Large intestine (tissue), 3 donors: ENCODE measurements around the gene VSIR. TPM values are rescaled to one million over a fixed set of nuclear protein-coding genes. Genes with fewer than 3 reads are reported as not detected.

Source experiments
- DNase-seq, 2 donors: peaks; one replicate each; pipeline versions ENCODE4 v3.0.0 to v3.0.0-alpha.2; 2013
- H3K27ac ChIP-seq: one replicate; pipeline ENCODE4 v1.5.1; 2013; ENCODE audit warnings: low read length
- H3K27me3 ChIP-seq: 2 replicates; pipeline ENCODE4 v1.6.1; 2013; ENCODE audit warnings: low read length; ENCODE audit not compliant: control insufficient read depth, insufficient read depth
- H3K36me3 ChIP-seq: 2 replicates; pipeline ENCODE4 v1.6.1; 2013; ENCODE audit warnings: low read length; ENCODE audit not compliant: control insufficient read depth, insufficient read depth
- H3K4me1 ChIP-seq: one replicate; pipeline ENCODE4 v1.6.1; 2013; ENCODE audit warnings: low read length; ENCODE audit not compliant: control insufficient read depth, insufficient read depth
- H3K4me3 ChIP-seq: one replicate; pipeline ENCODE4 v1.5.1; 2013; ENCODE audit warnings: low read length
- H3K9me3 ChIP-seq: one replicate; pipeline ENCODE4 v1.6.1; 2013; ENCODE audit warnings: mild to moderate bottlenecking, low read depth, low read length, moderate library complexity; ENCODE audit not compliant: control insufficient read depth
- WGBS: methylation state at CpG from one replicate; pipeline ENCODE4 v1.1.5; 2013; ENCODE audit warnings: low lambda C conversion rate; ENCODE audit not compliant: insufficient coverage; 5-methylcytosine and 5-hydroxymethylcytosine counted together
- polyA plus RNA-seq: library from polyadenylated mRNA; unstranded; fragments of 120-200 nt; gene quantifications from one replicate; pipeline ENCODE4 v1.2.1, GENCODE V29; 2013

The VSIR gene
- polyA plus RNA-seq, 1 donor, result 47.9 TPM

- Histone ChIP-seq H3K4me3 (no peak overlapping the region), H3K27me3 (no peaks in the 10 kb centered on the region), H3K9me3 (no peaks in the 10 kb centered on the region), H3K36me3 (no peaks in the 10 kb centered on the region), H3K4me1 (peaks cover 11% of the 10 kb centered on the region), H3K27ac (no peak overlapping the region)
- DNase-seq, result no peak
- WGBS, result 88% methylated on average over 2 of the region's 7 CpGs
Observed at GRCh38 chr10:71719042-71719441, 54.3 kb downstream of the VSIR start.

GRCh38 chr10:71718165-71718698, 55.1 kb downstream of the VSIR start:
- Histone ChIP-seq H3K4me3 (no peak overlapping the region), H3K27ac (no peak overlapping the region), H3K9me3 (no peaks in the 10 kb centered on the region), H3K36me3 (no peaks in the 10 kb centered on the region), H3K4me1 (peaks cover 19% of the 10 kb centered on the region), H3K27me3 (no peaks in the 10 kb centered on the region)
- no peak for DNase-seq
- WGBS, result no CpG with 5 or more reads among the region's 10 CpGs

GRCh38 chr10:71717551-71717951, 55.8 kb downstream of the VSIR start:
- Histone ChIP-seq H3K27me3 (no peaks in the 10 kb centered on the region), H3K4me1 (peaks cover 22% of the 10 kb centered on the region), H3K4me3 (no peak overlapping the region), H3K9me3 (no peaks in the 10 kb centered on the region), H3K27ac (no peak overlapping the region), H3K36me3 (no peaks in the 10 kb centered on the region)
- no peak for DNase-seq
- 60% methylated on average over 1 of the region's 2 CpGs for WGBS

- Histone ChIP-seq H3K36me3 (no peaks in the 10 kb centered on the region), H3K4me1 (peaks cover 22% of the 10 kb centered on the region), H3K27ac (no peak overlapping the region), H3K4me3 (no peak overlapping the region), H3K27me3 (no peaks in the 10 kb centered on the region), H3K9me3 (no peaks in the 10 kb centered on the region)
- no peak for DNase-seq
- no CpG with 5 or more reads among the region's 4 CpGs for WGBS
Observed at GRCh38 chr10:71717056-71717455, 56.3 kb downstream of the VSIR start.

GRCh38 chr10:71716426-71716825, 56.9 kb downstream of the VSIR start:
- no peak overlapping the region for H3K4me3 ChIP-seq
- no peaks in the 10 kb centered on the region for H3K36me3 ChIP-seq
- peaks cover 22% of the 10 kb centered on the region for H3K4me1 ChIP-seq
- DNase-seq, result no peak
- no peaks in the 10 kb centered on the region for H3K27me3 ChIP-seq
- H3K9me3 ChIP-seq, result no peaks in the 10 kb centered on the region
- WGBS, result 100% methylated on average over 2 of the region's 5 CpGs
- no peak overlapping the region for H3K27ac ChIP-seq

GRCh38 chr10:71715860-71716259, 57.5 kb downstream of the VSIR start:
- H3K4me1 ChIP-seq, result peaks cover 22% of the 10 kb centered on the region
- H3K27ac ChIP-seq, result no peak overlapping the region
- H3K27me3 ChIP-seq, result no peaks in the 10 kb centered on the region
- DNase-seq, result no peak
- no peak overlapping the region for H3K4me3 ChIP-seq
- H3K9me3 ChIP-seq, result no peaks in the 10 kb centered on the region
- no peaks in the 10 kb centered on the region for H3K36me3 ChIP-seq
- no CpG with 5 or more reads among the region's 20 CpGs for WGBS

GRCh38 chr10:71715026-71715425, 58.3 kb downstream of the VSIR start:
- WGBS, result no CpG with 5 or more reads among the region's 8 CpGs
- no peaks in the 10 kb centered on the region for H3K36me3 ChIP-seq
- H3K27ac ChIP-seq, result no peak overlapping the region
- DNase-seq, result no peak
- no peaks in the 10 kb centered on the region for H3K27me3 ChIP-seq
- H3K4me3 ChIP-seq, result no peak overlapping the region
- peaks cover 19% of the 10 kb centered on the region for H3K4me1 ChIP-seq
- H3K9me3 ChIP-seq, result no peaks in the 10 kb centered on the region

- Histone ChIP-seq H3K4me3 (no peak overlapping the region), H3K27me3 (no peaks in the 10 kb centered on the region), H3K9me3 (no peaks in the 10 kb centered on the region), H3K36me3 (no peaks in the 10 kb centered on the region), H3K27ac (no peak overlapping the region), H3K4me1 (peaks cover 19% of the 10 kb centered on the region)
- DNase-seq, result no peak
- WGBS, result no CpG with 5 or more reads among the region's 5 CpGs
Observed at GRCh38 chr10:71714592-71714991, 58.7 kb downstream of the VSIR start.

GRCh38 chr10:71714031-71714410, 59.3 kb downstream of the VSIR start:
- Histone ChIP-seq H3K27me3 (no peaks in the 10 kb centered on the region), H3K4me3 (no peak overlapping the region), H3K9me3 (no peaks in the 10 kb centered on the region), H3K27ac (peak overlapping the region; percentile 33), H3K4me1 (peaks cover 21% of the 10 kb centered on the region), H3K36me3 (no peaks in the 10 kb centered on the region)
- DNase-seq, result no peak
- no CpG with 5 or more reads among the region's 4 CpGs for WGBS

- Histone ChIP-seq H3K9me3 (no peaks in the 10 kb centered on the region), H3K4me1 (peaks cover 21% of the 10 kb centered on the region), H3K36me3 (no peaks in the 10 kb centered on the region), H3K27me3 (no peaks in the 10 kb centered on the region), H3K4me3 (no peak overlapping the region), H3K27ac (peak overlapping the region; percentile 33)
- no CpG with 5 or more reads among the region's 12 CpGs for WGBS
- DNase-seq, result peak in 1 of 2 donors; percentile 52
Observed at GRCh38 chr10:71713135-71714030, 59.9 kb downstream of the VSIR start.
